GM19324 (cell line): Measurements from ENCODE around the gene MBD5.

Experiments used
- ATAC-seq: cut with Tn5 transposase; IDR thresholded peaks from one replicate; pipeline ENCODE4 v1.9.1; 2021; ENCODE audit warnings: mild to moderate bottlenecking, moderate library complexity; ENCODE audit not compliant: unreplicated experiment, low FRiP score

The MBD5 gene

DNA sequence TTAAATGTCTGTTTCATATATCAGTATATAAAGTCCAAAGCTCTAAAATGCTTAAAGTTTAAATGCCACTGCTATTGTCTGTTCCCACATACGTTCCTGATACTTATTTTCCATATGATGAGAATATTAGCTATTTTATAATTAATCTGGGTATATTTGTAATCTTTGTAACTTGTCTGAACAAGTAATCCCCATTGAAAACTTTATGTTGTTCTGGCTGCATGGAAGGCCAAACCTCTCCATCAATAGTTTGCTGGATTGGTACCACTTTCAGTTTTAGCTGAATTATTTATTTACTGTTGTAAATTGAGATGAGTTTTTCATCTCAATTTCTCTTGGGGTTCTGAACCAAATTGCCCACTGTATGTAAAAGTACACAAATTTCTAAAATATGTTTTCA, 1.5 kb downstream of the MBD5 start:
- no peak for ATAC-seq

DNA sequence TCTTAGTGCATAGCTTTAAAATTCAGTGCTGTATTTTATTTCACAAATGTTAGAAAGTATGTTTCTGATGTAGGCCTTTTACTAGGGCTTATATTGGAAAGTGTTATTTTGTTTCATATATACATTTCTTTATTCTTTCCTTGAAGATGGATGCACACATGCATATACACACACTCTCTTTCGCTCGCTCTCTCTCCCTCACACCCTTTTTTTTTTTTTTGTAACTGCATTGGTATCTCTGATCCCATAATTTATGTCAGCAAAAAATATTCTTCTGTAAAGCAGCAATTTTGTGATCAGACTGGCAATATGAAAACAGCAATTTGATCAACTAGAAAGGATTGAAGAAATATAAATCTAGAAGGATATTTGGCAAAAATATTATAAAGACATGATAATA, 2.0 kb downstream of the MBD5 start:
- ATAC-seq: no peak

DNA sequence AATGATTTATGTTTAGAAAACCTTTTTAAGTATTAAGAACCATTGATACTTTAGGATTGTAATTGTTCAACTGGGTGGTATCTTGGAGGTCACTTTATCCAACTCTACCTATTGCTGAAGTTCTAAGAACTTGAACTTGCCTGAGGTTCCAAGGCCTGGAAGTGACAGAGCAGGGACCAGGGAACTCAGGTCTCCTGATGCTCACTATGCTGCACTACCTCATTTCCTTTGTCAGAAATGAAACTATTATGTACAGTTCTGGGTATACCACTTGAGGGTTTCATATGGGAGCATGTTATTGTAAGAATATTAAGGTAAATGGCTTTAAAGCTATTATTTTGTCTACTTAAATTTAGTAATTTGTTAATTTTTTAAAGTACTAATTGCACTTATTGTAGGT, 3.0 kb downstream of the MBD5 start:
- no peak for ATAC-seq

DNA sequence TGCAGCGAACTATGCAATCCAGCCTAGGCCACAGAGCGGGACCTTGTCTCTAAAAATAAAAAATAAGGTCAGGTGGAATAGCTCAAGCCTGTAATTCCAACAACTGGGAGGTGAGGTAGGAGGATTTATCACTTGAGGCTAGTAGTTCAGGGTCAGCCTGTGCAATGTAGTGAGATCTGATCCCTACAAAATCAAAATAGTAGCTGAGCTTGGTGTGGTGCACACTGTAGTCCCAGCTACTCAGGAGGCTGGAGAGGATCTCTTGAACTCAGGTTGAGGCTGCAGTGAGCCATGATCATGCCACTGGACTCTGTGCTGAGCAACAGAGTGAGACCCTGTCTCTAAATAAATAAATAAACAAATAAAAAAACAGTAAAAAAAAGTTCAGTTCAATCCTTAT, 5.7 kb downstream of the MBD5 start:
- no peak for ATAC-seq

DNA sequence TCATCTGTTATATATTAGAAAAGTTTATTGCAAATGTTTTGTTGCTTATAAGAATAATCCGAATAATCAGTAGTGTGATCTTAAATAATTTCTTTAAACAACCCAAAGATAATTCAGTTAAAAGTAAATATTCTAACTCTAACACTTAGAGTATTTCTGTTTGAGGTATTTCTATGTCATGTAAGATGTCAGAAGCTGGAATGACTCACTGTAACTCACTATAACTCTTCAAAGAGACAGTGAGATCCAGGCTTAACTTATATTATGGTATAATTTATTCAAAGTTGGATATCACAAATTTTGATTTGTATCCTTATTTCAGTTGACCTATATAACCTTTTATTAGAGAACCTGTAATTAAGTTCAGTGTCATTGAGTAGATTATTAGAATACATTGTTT, 6.9 kb downstream of the MBD5 start:
- no peak for ATAC-seq

DNA sequence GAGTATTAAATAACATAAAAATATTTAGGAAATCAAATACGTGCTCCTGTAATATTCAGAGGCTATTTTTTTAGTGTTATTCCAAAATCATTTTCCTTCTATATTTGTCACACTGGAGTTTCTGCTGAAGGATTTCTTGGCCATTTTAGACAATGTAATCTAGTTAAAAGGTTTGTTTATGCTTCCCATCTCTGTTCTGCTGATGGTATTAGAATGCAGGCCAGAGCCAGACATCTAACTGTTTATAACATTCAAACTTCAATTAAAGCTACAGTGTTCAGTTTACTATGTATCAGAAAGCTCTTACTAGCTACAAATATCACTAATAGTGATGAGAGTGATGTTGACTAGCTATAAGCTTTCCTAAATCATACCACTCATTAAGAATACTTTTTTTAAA, 7.9 kb downstream of the MBD5 start:
- ATAC-seq: no peak

DNA sequence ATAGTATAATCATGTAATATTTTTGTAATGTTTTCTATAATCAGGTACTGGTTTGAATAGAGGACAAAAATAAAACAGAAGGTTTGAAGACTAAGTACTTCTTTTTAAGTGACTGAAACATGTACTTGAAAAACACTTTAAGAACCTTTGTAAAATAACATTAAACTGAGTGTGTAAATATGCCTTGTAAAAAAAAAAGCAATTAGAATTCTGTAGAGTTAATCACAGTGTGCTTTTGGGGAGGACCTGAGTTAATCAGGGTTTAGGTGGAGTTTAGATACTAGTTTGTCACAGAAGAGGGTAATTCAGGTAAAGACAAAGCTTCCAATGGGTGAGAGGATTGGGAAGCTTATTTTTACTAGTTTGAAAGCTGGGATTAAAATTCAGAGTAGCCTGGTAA, 10.3 kb downstream of the MBD5 start:
- no peak for ATAC-seq

DNA sequence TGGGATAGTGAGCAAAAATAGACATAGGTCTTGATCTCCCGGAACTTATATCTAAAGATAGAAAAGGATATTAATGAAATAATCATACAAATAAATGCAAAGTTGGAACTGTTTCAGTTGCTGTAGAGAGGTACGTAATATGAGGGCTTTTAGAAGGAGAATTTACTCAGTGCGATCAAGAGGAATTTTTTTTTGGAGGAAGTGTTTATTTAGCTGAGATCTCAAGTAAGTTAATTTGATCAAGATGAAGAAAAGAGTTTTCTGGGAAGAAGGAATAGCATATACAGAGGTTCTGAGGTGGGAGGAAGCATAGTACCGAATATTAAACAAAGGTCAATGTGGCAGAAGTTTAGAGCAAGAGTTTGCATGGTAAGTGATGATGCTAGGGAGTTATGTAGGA, 11.3 kb downstream of the MBD5 start:
- ATAC-seq: no peak

DNA sequence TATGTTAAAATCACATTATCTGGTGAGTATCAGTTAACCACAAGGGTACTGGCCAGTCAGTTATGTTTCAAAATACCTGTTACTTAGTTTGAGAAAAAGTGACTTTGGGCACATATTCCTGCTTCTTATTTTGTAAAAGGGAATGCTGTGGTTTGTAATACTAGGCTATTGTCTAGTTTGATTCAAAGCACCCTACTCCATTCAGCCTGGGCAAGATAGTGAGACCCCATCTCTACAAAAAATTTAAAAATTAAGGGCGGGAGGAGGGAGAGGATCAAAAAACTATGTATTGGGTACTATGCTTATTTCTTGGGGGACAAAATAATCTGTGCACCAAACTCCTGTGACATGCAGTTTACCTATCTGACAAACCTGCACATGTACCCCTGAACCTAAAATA, 18.9 kb downstream of the MBD5 start:
- no peak for ATAC-seq

DNA sequence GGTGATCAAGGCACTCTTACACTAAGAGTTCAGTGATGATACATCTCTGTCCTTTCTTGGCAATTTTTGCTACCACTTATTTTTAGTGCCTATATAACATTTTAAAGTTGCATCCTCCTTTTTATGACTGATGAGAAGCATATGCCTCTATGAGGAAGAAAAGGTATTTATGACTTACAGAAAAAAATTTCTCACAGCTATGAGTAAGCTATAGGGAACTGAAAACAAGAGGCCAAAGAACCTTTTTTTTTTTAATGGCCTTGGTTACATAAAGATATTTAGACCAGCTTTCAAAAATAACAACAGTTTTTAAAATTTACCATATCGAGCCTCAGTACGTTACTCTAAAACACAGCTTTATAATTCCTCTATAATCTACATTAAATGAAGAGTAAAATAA, 21.3 kb downstream of the MBD5 start:
- no peak for ATAC-seq

DNA sequence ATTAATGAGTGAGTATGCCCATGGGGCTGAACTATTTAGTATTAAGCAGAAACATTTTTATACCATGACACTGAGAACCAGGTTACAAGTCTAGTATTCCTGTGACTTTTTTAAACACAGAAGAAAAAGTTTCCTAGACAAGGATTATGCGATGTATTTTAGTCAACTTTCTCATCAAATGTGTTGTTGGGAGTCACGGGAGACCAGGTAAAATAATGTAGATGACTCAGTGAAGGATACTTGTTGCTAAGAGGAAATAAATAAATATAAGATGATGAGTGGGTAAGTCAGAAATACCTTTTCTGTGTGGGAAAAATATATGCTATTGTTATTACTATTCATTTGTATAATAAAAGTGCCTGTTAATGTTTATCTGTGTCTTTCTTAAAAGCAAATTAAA, 23.4 kb downstream of the MBD5 start:
- no peak for ATAC-seq

DNA sequence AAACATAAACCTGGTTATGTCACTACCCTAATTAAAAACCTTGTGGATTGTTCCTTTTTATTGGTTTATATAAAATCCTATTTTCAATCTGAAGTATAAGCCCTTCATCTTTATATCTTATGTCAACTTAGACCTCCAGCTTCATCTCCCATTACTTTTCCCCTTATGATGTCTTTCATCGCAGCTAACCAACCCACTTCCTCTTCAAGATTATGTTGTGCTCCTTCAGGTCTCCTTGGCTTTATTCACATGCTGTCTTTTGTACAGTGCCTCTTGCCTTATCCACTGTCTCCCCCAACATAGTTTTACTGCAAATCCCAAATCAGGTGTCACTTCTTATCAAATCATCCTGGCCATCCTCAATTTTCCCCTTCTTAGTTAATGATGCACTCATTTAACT, 25.9 kb downstream of the MBD5 start:
- ATAC-seq: no peak

DNA sequence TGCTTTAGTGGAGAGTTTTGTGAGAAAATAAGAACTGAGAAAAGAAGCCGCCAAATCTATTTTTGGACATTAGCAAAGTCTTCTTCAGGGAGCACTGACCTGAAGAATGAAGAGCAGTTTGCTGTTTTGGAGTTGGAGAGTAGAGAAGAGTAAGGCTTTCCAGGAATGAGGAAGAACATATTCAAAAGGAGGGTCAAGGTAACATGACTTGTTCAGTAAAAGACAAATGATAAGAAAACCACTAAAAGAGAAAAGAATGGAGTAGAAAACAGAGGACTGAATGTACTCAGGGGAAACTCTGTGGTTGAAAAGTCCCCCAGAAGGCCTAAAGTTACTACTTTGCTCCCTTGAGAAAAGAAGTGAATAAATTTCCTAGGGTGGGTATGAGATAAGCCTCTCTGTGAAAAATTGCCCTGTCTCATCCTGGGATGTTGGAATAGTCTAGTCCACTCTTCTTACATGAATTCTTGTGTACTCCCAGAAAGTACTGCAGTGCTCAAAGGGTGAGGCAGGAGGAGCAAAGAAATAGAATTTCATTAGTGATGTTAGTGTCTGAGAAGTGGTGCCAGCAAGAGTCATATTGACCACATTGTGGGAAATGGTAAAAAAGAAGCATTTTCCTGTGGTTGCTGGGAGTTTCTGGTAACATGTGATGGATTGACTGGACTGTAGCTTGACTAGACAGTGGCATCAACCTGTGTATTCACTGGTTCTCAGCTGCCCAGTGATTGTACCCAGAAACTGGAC, 27.8 kb downstream of the MBD5 start:
- peak; percentile 58 for ATAC-seq

DNA sequence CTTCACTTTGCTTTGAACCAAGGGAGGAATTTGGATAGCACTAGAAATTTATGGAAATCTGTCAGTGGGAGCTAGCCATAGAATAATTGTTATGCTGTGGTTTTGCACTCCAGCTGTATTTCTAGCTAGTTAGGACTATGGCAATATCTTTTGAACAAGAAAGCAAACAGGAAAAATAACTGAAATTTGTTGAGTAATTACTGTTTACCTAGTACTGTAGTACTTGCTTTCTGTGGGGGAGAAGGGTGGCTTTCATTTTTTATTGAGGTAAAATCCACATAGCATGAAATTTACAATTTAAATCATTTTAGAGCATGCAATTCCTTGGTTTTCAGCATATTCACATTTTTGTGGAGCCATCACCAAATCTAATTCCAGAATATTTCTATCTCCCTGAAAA, 28.4 kb downstream of the MBD5 start:
- ATAC-seq: no peak

DNA sequence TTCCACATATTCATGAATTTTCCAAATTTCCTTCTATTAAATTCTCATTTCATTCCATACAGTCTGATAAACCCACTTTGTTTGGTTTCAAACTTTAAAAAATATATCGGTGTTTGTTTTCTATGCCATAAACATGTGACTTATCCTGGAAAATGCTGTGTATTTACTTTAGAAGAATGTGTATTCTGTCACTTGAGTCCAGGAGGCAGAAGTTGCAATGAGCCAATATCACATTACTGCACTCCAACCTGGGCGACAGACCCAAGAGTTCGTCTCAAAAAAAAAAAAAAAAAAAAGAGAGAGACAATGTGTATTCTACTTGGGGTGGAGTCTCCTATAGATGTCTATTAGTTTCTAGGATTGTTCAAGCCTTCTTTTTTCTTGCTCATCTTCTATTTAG, 31.8 kb downstream of the MBD5 start:
- ATAC-seq: no peak

DNA sequence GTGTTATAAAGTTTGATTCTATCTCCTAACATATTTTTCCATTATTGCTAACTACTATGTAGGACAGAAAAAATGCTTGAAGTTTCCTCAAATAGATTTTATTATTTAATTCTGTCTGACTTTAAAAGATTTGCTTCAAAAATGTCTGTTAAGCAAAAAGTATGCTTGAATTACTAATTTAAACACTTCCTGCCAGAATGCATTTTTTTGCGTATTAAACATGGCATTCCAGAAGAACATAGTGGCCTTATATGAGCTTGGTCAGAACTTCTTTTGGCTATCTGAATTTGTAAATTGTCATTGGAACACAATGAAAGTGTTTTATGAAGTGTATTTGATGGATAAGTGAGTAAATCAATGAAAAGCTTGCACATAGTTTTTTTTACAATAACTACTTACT, 37.8 kb downstream of the MBD5 start:
- no peak for ATAC-seq

DNA sequence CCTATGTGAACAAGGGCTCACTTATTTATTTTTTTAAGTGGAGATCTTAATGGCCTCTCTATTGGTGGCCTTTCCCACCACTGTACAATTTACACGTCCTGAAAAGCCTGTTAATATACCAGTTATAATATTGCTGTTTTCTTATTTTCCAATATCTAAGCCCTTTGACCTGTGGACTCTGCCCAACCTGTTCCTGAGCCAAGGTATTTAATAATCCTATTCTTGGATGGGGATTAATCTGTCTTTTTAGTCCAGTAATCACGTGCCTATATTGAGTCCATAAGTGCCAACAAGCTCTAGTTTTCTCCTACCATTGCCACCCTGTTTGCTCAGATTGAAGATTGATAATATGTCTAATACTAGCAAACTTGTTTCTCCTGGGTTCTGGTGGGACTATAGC, 42.7 kb downstream of the MBD5 start:
- no peak for ATAC-seq

DNA sequence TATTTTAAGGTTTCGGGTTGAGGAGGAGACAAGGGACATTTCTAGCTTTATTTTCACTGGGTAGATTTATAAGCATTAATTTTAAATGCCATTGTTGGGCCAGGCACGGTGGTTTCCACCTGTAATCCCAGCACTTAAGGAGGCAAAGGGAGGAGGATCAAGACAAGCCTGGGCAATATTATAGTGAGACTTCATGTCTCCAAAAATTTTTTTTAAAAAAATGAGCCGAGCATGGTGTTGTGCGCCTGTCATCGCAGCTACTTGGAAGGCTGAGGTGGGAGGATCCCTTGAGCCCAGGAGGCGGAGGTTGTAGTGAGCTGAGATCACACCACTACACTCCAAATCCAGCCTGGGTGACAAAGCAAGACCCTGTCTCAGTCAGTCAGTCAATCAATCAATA, 45.0 kb downstream of the MBD5 start:
- ATAC-seq: no peak

DNA sequence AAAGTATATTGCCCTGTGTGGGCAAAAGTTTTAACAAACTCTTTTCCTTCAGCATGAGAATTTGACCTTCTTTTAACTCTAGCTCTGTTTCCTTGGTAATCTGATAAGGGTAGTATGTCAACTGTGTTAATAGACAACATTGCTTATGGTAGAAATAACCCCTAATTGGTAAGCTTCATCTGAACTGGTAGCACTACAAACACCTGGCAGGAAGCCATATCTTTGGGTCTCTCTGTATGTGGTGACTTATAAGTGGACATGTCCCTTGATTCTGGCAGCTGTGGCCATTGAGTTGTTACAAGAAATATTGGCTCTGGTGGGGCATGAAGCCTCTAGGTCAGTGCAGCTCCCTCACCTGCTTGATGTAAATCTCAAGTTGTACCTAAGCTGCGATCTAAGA, 46.9 kb downstream of the MBD5 start:
- no peak for ATAC-seq

DNA sequence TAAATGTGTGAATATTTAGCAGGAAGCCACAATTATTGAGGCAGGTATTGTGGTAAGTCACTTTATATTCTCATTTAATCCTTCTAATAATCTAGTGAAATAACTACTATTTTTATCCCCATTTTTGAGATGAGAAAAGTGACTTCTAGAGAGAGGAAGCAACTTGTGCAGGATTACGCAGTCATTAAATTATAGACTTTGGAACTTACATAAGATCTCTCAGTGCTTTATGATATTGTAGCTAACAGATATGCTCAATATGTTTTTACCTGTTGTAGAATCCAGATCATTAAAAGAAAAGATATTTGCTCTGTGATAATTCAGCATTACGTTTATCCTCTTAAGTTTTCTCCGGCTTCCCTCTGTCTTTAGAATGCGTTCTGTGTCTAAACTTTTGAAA, 50.5 kb downstream of the MBD5 start:
- ATAC-seq: no peak

DNA sequence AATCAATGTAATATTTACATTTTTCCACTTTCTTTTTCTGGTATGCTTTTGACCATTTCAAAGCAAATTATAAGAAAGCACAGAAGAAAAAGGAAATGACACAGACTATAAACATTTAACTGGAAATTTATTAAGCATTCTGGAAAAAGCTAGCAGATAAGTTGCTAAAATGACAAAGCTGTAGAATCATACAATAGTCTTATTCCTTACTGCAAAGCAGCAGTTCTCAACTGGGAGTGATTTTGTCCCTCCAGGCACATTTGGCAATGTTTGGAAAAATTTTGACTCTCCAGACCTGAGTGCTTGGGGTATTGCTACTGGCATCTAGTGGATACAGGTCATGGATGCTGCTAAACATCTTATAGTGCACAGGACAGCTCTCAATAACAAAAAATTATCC, 75.1 kb downstream of the MBD5 start:
- ATAC-seq: no peak

DNA sequence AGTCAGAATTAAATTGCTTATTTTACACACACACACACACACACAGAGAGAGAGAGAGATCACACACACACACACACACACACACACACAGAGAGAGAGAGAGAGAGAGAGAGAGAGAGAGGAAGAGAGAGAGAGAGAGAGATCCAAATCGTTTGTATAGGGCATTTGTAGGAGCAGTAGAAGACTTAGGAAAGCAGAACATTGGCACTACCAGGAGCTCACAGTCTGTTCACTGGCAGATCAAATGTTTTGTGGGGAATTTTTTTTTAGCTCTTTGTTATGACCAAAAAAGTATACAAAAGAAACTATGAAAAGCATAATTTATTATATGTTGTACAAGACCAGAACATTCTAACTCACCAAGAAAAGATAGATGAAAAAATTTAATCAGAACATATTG, 81.8 kb downstream of the MBD5 start:
- no peak for ATAC-seq

DNA sequence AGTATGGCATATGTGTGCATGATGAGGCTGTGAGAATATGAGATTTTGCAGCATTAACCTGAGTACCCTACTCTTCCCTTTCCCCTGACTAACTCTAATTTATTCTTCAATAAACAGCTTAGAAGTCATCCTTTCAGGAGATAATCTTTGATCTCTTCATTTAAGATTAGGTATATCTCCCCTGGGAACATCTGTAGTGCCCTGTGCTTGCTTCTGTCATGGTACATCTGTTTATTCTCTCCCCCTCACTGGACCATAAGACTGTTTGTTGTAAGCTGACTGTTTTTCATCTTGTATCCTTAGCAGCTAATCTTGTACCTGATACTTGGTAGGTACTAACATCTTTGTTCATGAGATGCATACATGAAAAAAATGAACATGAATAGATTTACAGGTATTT, 83.1 kb downstream of the MBD5 start:
- ATAC-seq: no peak
